Measurements from ENCODE around the gene SHLD2. TPM values are rescaled to one million over a fixed set of nuclear protein-coding genes. Genes with fewer than 3 reads are reported as not detected.
"Not testable (repeated sequence)": the region's sequence is repeated elsewhere in the genome, so short reads cannot be mapped to it uniquely, and the experiment has no call there.

SHLD2 gene
- polyA plus RNA-seq, 4 donors, result 26.7 to 46.7 (median 39.5) TPM

GRCh38 chr10:87142230-87143108, 47.5 kb downstream of the SHLD2 start:
- not testable (repeated sequence) for DNase-seq (ENCODE audit: low read depth in 4 of 4, low spot score in 3 of 4)

GRCh38 chr10:87143109-87143418, 48.1 kb downstream of the SHLD2 start:
- not testable (repeated sequence) for DNase-seq (ENCODE audit: low read depth in 4 of 4, low spot score in 3 of 4)

- DNase-seq (ENCODE audit: low read depth in 4 of 4, low spot score in 3 of 4), result not testable (repeated sequence)
These were observed 50.6 kb downstream of the SHLD2 start for GRCh38 chr10:87145598-87145997.

DNA sequence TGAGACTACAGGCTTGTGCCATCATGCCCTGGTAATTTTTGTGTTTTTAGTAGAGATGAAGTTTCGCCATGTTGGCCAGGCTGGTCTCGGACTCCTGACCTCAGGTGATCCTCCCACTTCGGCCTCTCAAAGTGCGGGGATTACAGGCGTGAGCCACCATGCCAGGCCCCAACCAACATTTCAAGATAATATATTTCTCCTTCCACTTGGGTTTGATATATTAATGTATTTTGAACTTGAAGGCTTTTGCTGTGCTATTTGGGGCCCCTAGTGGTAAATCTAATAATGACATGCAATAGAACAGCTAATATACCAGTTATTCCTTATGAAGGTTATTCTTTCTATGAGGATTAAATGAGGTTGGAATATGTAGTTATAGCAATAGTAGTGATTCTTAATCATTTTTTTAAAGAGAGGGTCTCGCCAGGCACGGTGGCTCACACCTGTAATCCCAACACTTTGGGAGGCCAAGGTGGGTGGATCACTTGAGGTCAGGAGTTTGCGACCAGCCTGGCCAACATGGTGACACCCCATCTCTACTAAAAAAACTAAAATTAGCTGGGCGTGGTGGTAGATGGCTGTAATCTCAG, 54.1 kb downstream of the SHLD2 start:
- DNase-seq (ENCODE audit: low read depth in 4 of 4, low spot score in 3 of 4), result not testable (repeated sequence)

- not testable (repeated sequence) for DNase-seq (ENCODE audit: low read depth in 4 of 4, low spot score in 3 of 4)
These were observed 56.5 kb downstream of the SHLD2 start for GRCh38 chr10:87151516-87151915.

DNA sequence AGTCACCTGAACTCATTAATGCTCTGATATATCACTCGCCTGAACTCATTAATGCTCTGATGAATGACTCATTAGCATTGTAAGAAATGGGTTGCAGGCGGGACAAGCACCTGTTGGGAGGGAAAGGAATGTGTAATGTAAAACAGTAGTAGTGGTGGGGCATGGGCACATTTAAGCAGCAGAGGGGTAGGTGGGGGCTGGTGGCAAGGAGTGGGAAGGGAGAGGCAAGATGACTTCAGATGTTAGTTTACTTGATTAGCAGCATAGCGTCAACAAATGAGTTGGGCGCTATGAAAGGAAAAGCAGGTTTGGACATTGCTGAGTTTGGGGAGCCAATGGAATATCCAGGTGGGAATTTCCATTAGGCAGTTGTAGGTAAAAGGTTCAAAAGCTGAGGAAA, 61.8 kb downstream of the SHLD2 start:
- DNase-seq (ENCODE audit: low read depth in 4 of 4, low spot score in 3 of 4), result not testable (repeated sequence)

- DNase-seq (ENCODE audit: low read depth in 4 of 4, low spot score in 3 of 4), result not testable (repeated sequence)
These were observed 62.8 kb downstream of the SHLD2 start for GRCh38 chr10:87157821-87158220.

GRCh38 chr10:87162703-87163293, 67.8 kb downstream of the SHLD2 start:
- not testable (repeated sequence) for DNase-seq (ENCODE audit: low read depth in 4 of 4, low spot score in 3 of 4)

GRCh38 chr10:87163414-87163813, 68.4 kb downstream of the SHLD2 start:
- not testable (repeated sequence) for DNase-seq (ENCODE audit: low read depth in 4 of 4, low spot score in 3 of 4)

DNA sequence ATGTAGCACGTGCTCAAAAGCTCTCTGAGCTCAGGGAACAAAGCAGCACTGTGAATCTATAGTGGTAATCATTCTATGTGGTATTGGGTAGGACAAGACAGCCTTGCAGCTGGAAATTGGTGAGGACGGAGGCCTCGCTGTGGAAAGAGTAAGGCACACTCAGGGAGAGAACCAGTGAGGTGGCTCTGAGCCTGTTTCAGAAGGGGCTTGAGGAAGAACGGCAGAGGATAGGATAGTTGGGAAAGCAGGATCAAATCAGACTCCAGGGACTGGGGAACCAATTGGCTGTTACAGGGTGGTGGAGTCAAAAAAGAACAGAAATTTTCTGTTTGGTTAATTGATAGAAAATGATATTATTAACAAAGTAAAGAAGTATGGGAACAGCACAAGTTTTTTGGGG, 74.9 kb downstream of the SHLD2 start:
- DNase-seq (ENCODE audit: low read depth in 4 of 4, low spot score in 3 of 4), result not testable (repeated sequence)

- DNase-seq (ENCODE audit: low read depth in 4 of 4, low spot score in 3 of 4), result not testable (repeated sequence)
These were observed 75.7 kb downstream of the SHLD2 start for GRCh38 chr10:87170705-87171104.

DNA sequence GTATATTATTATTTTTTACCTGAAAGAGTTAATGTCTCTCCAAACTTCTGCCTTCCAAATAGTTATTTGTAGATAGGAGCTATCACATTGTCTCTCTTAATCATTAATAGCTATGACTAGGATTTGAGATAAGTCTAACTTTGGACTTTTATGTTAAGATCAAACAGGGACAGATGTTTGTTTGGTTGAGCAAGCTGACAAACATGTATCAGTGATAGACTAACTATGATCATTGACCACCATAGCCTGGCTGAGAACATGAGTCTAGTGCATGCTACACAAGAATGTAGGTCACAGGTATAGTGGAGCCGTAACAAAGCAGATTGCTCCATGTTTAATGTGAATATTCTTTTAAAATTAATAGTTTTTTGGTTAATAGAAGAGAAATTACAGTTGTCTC, 76.7 kb downstream of the SHLD2 start:
- DNase-seq (ENCODE audit: low read depth in 4 of 4, low spot score in 3 of 4), result not testable (repeated sequence)

GRCh38 chr10:87172178-87172577, 77.2 kb downstream of the SHLD2 start:
- DNase-seq (ENCODE audit: low read depth in 4 of 4, low spot score in 3 of 4), result not testable (repeated sequence)

DNA sequence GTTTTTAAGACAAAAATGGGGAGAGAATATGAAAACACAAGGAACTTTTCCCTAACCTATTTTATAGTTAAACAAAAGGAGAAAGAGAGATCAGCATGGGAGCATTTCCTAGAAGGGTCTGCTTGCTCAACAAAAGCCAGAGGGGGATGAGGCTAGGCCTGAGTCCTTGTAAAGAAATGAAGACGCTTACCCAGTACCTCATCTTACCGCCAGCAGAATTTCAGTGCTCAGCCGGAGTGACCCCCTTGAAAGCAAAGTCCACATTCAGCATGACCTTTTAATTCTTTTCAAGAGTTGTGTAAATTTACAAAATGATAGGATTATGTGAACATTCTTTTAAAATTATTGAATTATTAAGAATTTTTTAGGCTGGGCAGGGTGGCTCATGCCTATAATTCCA, 82.6 kb downstream of the SHLD2 start:
- DNase-seq (ENCODE audit: low read depth in 4 of 4, low spot score in 3 of 4), result not testable (repeated sequence)

- not testable (repeated sequence) for DNase-seq (ENCODE audit: low read depth in 4 of 4, low spot score in 3 of 4)
These were observed 89.4 kb downstream of the SHLD2 start for GRCh38 chr10:87184421-87184820.

- not testable (repeated sequence) for DNase-seq (ENCODE audit: low read depth in 4 of 4, low spot score in 3 of 4)
These were observed 91.0 kb downstream of the SHLD2 start for GRCh38 chr10:87186016-87186415.

- not testable (repeated sequence) for DNase-seq (ENCODE audit: low read depth in 4 of 4, low spot score in 3 of 4)
These were observed 92.6 kb downstream of the SHLD2 start for GRCh38 chr10:87187573-87187972.

- not testable (repeated sequence) for DNase-seq (ENCODE audit: low read depth in 4 of 4, low spot score in 3 of 4)
These were observed 96.8 kb downstream of the SHLD2 start for GRCh38 chr10:87191841-87192240.

GRCh38 chr10:87200924-87201323, 105.9 kb downstream of the SHLD2 start:
- not testable (repeated sequence) for DNase-seq (ENCODE audit: low read depth in 4 of 4, low spot score in 3 of 4)

GRCh38 chr10:87204801-87205200, 109.8 kb downstream of the SHLD2 start:
- not testable (repeated sequence) for DNase-seq (ENCODE audit: low read depth in 4 of 4, low spot score in 3 of 4)

GRCh38 chr10:87206922-87207321, 111.9 kb downstream of the SHLD2 start:
- DNase-seq (ENCODE audit: low read depth in 4 of 4, low spot score in 3 of 4), result not testable (repeated sequence)
